Heart right ventricle (tissue), 16 donors: ENCODE results near the gene HOXA11. TPM values are rescaled to one million over a fixed set of nuclear protein-coding genes. Genes with fewer than 3 reads are reported as not detected.

Source experiments
- ATAC-seq, 8 donors: fragments of 200-7000 bp; cut with Tn5 transposase; one replicate each; pipeline ENCODE4 v1.9.1; 2020; ENCODE audit warnings: mild to moderate bottlenecking in 8 of 8, moderate library complexity in 8 of 8, moderate number of reproducible peaks in 1 of 8
- DNase-seq, 2 donors: peaks; one replicate each; pipeline ENCODE4 v3.0.0-alpha.2; 2020
- H3K27ac ChIP-seq, 10 donors: fragments of 200-600 bp; sonication (generic) in 2 of 10; one replicate each; pipeline versions ENCODE4 v1.5.0 to v1.8.0; 2020 to 2022; ENCODE audit warnings: mild to moderate bottlenecking in 3 of 10
- H3K27me3 ChIP-seq, 7 donors: fragments of 200-600 bp; one replicate each; pipeline ENCODE4 v1.8.0; 2021 to 2022; ENCODE audit warnings: mild to moderate bottlenecking in 2 of 7
- H3K36me3 ChIP-seq, 9 donors: fragments of 200-600 bp; sonication (generic) in 1 of 9; one replicate each; pipeline versions ENCODE4 v1.5.0 to v1.8.0; 2020 to 2022; ENCODE audit warnings: mild to moderate bottlenecking in 2 of 9
- H3K4me1 ChIP-seq, 9 donors: fragments of 200-600 bp; sonication (generic) in 1 of 9; one replicate each; pipeline versions ENCODE4 v1.5.0 to v1.8.0; 2020 to 2022; ENCODE audit warnings: mild to moderate bottlenecking in 4 of 9
- H3K4me3 ChIP-seq, 10 donors: fragments of 200-600 bp; sonication (generic) in 2 of 10; one replicate each; pipeline versions ENCODE4 v1.5.0 to v1.8.0; 2020 to 2022; ENCODE audit warnings: mild to moderate bottlenecking in 7 of 10, moderate library complexity in 2 of 10
- H3K9me3 ChIP-seq, 11 donors: fragments of 200-600 bp in 10 of 11; sonication (generic) in 2 of 11; one replicate each; pipeline versions ENCODE4 v1.5.0 to v1.8.0; 2013 to 2022; ENCODE audit warnings: mild to moderate bottlenecking in 2 of 11, control low read depth in 1 of 11, moderate library complexity in 1 of 11
- WGBS, 2 donors: extraction: QIAGEN DNeasy Blood & Tissue Kit; methylation state at CpG; one replicate each; pipeline ENCODE4 v1.1.7; 2013; ENCODE audit warnings: inconsistent platforms in 1 of 2; 5-methylcytosine and 5-hydroxymethylcytosine counted together
- intact Hi-C, 10 donors: fragments of 100-400 bp; cut with DNase I; formaldehyde crosslinking; loops; one replicate each; pipeline versions ENCODE4 v1.11.1 to v1.14.2; 2022
- polyA plus RNA-seq, 2 donors: library from polyadenylated mRNA; stranded (reverse); fragments of 200-250 nt; gene quantifications; one replicate each; pipeline ENCODE4 v1.2.3, GENCODE V29; 2013
- total RNA-seq, 10 donors: library from RNA; stranded (reverse); fragmentation: NEBNext Ultra II Directional in 3 of 10; extraction: Animal tissue kit (Norgen Biotek cat#: 25700) in 3 of 10; gene quantifications; one replicate each; pipeline versions ENCODE4 v1.2.1 to v1.2.4, GENCODE V29; 2021 to 2023
- TF ChIP-seq, protein P1 (sequence below), 9 donors: fragments of 200-600 bp; sonication (generic) in 2 of 9; IDR thresholded peaks; one replicate each; pipeline versions ENCODE4 v1.5.0 to v1.8.0; 2021 to 2022; ENCODE audit warnings: antibody characterized with exemption in 9 of 9, mild to moderate bottlenecking in 5 of 9, moderate library complexity in 1 of 9
- donor health status: Arrhythmogenic right ventricular cardiomyopathy.
- donor health status: ischemic (EF 13 %, LVEDD 7.1; RV severe dilation, severe dysfunction).
- donor health status: healthy with polysubstance abuse.
- donor health status: DM: no; HTN: yes; CAD: no.
- donor health status: DM: no; HTN: no; CAD: no.
- donor health status: ischemic (EF 25% LVEDD 6.9; RV normal size, moderate dysfunction).
- donor health status: ischemic (EF 25% LVEDD 5.7; RV mildly dilated, moderate dysfunction).
- donor health status: healthy.
- donor health status: DM: yes; HTN: yes; CAD: no.
- donor health status: Ischemic cardiomyopathy.
- donor health status: ischemic (EF 35%, LVEDD 5.7; RV mildly dilated, moderate dysfunction).
- donor health status: nonischemic (EF 11% LVEDD 7.7; RV severe dilation, severe dysfunction).
- donor health status: DM: yes; HTN: yes; CAD: no.
- donor health status: PGD.
- donor health status: ischemic (EF 29% LVEDD 5.4; RV normal size, mild dysfunction).
- donor health status: nonischemic (EF 23%, LVEDD 6.1; RV moderate dilation, normal function).

The HOXA11 gene
- total and polyA plus RNA-seq, 12 donors = not detected

DNA sequence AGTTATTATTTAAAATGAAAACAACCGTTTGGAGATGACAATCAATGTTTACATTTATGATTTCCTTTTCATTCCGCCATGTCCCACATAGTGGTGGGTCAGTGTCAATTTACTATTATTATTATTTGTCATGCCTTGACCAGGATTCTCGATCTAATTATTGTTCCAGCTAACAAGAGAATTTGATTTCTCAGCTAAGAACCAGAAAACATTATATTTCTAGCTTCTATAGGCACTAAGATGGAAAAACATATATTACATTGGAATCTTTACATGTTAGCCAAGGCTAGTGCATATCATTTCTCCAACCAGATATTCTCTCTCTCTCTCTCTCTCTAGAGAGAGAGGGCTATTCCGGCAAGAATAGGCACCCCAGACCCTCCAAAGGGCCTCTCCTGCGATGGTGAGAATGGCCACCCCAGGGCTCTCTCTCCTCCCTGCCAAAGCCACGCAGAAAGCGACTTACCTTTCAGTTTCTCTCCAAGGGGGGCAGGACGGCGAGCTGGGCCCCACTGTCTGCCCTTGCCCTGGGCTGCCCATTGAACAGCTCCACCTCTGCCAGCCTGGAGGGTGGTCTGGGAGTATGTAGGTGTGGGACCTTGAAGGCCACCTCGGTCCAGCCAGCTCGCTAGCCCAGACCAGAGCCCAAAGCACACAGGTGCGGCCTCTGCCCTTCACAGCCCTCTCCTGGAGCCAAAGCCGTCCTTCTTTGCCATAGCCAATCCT is 35.0 kb downstream of the HOXA11 start:
- Histone ChIP-seq H3K4me1 (peaks cover 0 to 56% (median 36%) of the 10 kb centered on the region in 9 donors), H3K9me3 (no peaks in the 10 kb centered on the region), H3K27me3 (peaks cover 64 to 100% (median 100%) of the 10 kb centered on the region in 7 donors), H3K36me3 (no peaks in the 10 kb centered on the region), H3K4me3 (peak overlapping the region in 4 of 10 donors; percentile 16 to 47 (median 28)), H3K27ac (no peak overlapping the region)
- intact Hi-C loops = loop anchor here in 4 of 10 donors (10.0 kb wide), 4 partner anchors 295 to 1295 kb away; no protein-coding TSS in a partner anchor
- 29 to 31% methylated on average over 13 of the region's 13 CpGs for WGBS, 2 donors
- peak in 1 of 8 donors; percentile 26 for ATAC-seq
- TF ChIP-seq, protein P1, sequence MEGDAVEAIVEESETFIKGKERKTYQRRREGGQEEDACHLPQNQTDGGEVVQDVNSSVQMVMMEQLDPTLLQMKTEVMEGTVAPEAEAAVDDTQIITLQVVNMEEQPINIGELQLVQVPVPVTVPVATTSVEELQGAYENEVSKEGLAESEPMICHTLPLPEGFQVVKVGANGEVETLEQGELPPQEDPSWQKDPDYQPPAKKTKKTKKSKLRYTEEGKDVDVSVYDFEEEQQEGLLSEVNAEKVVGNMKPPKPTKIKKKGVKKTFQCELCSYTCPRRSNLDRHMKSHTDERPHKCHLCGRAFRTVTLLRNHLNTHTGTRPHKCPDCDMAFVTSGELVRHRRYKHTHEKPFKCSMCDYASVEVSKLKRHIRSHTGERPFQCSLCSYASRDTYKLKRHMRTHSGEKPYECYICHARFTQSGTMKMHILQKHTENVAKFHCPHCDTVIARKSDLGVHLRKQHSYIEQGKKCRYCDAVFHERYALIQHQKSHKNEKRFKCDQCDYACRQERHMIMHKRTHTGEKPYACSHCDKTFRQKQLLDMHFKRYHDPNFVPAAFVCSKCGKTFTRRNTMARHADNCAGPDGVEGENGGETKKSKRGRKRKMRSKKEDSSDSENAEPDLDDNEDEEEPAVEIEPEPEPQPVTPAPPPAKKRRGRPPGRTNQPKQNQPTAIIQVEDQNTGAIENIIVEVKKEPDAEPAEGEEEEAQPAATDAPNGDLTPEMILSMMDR (IDR thresholded peaks at IDR 0.05) = no peak
- no peak for DNase-seq

DNA sequence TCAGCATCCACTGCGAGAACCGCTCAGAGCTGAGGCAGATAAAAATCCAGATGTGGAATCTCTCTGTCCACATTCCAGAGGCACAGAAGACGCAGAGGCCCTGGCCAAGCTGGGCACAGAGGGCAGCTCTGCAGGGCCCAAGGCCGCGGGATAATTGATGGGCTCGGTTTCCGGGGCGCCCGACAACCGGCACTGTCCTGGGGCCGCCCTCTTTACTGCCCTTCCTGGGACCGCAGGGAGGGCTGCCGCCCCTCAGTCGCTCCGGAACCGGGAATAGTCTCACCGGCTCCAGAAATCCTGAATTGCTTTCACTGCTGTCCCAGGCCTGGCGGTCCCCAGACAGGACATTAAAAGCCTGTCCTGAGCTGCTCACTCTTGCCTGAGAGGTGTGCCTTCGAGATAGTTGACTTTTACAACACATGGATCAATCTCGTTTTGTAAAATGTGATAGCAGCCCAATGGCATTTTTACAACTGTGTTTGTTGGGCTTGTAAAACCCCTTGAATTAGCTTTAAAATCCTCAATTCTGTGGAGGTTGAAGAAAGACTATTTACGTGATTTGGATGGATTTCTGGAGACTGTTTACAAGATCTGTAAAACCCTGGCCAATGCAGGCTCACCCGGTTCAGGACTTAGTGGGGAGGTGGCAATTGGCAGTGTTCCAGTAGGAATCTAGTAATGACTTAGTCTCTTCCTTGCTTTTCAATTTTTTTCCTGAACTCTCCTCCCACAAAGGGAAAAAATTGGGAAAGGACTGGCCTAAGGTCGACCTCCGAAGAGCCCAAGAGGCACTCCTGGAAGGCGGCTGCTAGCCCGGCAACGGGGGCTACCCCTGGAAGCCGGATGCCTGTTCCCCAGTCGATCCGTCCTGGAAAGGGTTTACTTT is 36.0 kb downstream of the HOXA11 start:
- DNase-seq = no peak
- H3K27ac ChIP-seq = no peak overlapping the region
- intact Hi-C loops = no loop called here
- H3K27me3 ChIP-seq = peaks cover 64 to 100% (median 100%) of the 10 kb centered on the region in 7 donors
- H3K4me3 ChIP-seq = no peak overlapping the region
- H3K36me3 ChIP-seq = no peaks in the 10 kb centered on the region
- ATAC-seq = no peak
- peaks cover 0 to 60% (median 38%) of the 10 kb centered on the region in 9 donors for H3K4me1 ChIP-seq
- 23 to 25% methylated on average over 30 of the region's 30 CpGs for WGBS, 2 donors
- no peaks in the 10 kb centered on the region for H3K9me3 ChIP-seq
- TF ChIP-seq, protein P1 (IDR thresholded peaks at IDR 0.05) = no peak

DNA sequence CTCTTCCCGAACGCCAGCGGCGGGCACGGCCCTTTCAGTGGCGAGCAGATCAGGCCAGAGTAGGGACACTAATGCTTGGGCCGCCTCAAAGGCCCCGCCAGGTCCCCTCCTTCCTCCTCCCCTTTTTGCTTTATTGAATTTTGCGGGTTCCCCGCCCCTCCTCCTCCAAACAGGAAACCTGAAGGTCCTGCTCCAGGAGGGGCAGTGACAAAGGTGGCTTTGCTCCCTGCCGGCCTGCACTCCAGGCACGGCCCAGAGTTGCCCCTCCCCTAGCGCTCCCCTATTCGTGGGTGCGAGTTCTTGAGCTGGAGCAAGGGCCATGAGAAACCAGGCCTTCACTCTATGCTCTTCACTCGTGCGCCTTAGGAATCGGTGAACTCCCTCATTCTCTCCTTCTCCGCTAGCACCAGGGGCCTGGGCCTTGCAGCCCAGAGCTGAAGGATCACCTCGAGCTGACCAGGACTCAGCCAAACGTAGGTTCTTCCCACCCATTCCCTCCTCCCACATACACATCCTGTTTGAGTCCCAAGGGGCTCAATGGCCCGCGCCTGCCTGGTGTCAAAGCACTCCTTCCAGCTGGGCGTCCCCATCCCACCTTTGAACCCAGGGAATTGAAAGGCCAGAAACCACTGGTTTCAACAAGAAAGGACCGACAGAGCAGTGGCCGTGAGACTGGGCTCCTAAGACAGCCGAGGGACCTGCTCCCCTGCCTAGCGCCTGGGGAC is 36.8 kb downstream of the HOXA11 start:
- intact Hi-C loops = no loop called here
- Histone ChIP-seq H3K27ac (no peak overlapping the region), H3K4me3 (peak overlapping the region in 7 of 10 donors; percentile 8 to 37 (median 31)), H3K9me3 (no peaks in the 10 kb centered on the region), H3K36me3 (no peaks in the 10 kb centered on the region), H3K27me3 (peaks cover 64 to 100% (median 100%) of the 10 kb centered on the region in 7 donors), H3K4me1 (peaks cover 0 to 68% (median 43%) of the 10 kb centered on the region in 9 donors)
- TF ChIP-seq, protein P1 (IDR thresholded peaks at IDR 0.05) = no peak
- DNase-seq = no peak
- ATAC-seq = no peak
- WGBS, 2 donors = 10% methylated on average over 28 of the region's 28 CpGs
